Measurements from ENCODE around the gene AURKA.

AURKA gene

DNA sequence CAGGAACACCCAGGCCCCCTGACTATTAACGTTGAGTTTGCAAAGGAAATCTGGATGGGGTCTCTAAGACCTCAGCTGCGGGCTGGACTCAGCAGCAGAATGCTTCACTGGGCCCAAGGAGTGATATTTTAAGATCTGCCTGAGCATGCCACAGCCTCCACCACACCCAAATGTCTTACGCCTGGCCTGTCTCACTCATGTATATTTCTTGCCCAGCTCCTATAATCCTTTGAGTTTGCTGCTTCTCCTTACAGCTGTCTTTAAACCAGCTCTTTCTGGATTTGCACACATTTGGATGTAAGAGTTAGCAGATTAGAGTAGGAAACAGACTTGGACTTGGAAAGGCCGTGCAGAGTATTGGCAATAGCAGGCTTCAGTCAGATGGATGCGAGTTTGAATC is 36.4 kb upstream of the AURKA start:
- H3K27me3 Mint-ChIP-seq: peaks cover 4% of the 10 kb centered on the region
- no peak overlapping the region for H3K4me3 Mint-ChIP-seq
- peak overlapping the region; percentile 50 for H3K27ac Mint-ChIP-seq
- H3K36me3 Mint-ChIP-seq (ENCODE audit: low read depth): peaks cover 58% of the 10 kb centered on the region
- no peaks in the 10 kb centered on the region for H3K9me3 Mint-ChIP-seq
- intact Hi-C loops (cut with micrococcal nuclease): no loop called here
- H3K4me1 Mint-ChIP-seq (ENCODE audit: low read depth): peaks cover 80% of the 10 kb centered on the region

DNA sequence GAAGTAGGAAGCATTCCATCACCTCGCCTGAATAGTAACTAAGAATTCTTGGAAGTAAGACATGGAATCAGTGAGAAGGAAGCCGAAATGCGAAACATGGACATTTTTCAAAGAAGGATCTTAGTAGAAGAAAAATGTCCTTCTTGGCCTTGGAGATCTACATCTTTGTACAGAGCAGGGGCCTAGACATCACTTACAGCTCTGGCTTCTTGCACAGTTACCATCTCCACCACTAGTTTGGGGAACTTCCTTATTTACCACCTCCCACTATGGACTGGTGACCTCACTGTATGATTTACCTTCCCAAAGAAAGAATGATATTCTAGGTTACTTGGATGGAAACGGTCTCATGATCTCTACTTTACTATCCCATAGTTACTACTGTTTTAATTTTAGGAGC is 35.8 kb upstream of the AURKA start:
- no peaks in the 10 kb centered on the region for H3K9me3 Mint-ChIP-seq
- peak overlapping the region; percentile 50 for H3K27ac Mint-ChIP-seq
- H3K36me3 Mint-ChIP-seq (ENCODE audit: low read depth): peaks cover 53% of the 10 kb centered on the region
- H3K4me3 Mint-ChIP-seq: peak overlapping the region; percentile 11
- intact Hi-C loops (cut with micrococcal nuclease): no loop called here
- peaks cover 78% of the 10 kb centered on the region for H3K4me1 Mint-ChIP-seq (ENCODE audit: low read depth)
- H3K27me3 Mint-ChIP-seq: peaks cover 4% of the 10 kb centered on the region

DNA sequence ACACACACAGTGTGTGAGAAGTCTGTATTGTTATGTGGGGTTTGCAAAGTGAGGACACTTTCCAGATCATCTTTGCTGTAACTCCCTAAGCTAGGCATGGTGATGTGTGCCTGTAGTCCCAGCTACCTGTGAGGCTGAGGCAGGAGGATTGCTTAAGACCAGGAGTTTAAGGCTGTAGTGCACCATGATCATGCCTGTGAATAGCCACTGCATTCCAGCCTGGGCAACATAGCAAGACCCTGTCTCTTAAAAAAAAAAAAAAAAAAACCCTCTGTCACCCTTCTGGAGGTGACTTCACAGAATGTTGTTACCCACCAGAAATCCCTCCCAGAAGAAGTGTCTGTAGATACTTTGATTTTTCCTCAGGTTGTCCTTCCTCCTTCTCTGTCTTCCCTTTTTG is 34.9 kb upstream of the AURKA start:
- Mint-ChIP-seq H3K4me1 (ENCODE audit: low read depth) (peaks cover 81% of the 10 kb centered on the region), H3K4me3 (no peak overlapping the region), H3K27me3 (peaks cover 4% of the 10 kb centered on the region), H3K9me3 (no peaks in the 10 kb centered on the region), H3K27ac (peak overlapping the region; percentile 50), H3K36me3 (ENCODE audit: low read depth) (peaks cover 50% of the 10 kb centered on the region)
- intact Hi-C loops (cut with micrococcal nuclease): no loop called here

- H3K4me1 Mint-ChIP-seq (ENCODE audit: low read depth): peaks cover 87% of the 10 kb centered on the region
- no peak overlapping the region for H3K27ac Mint-ChIP-seq
- intact Hi-C loops (cut with micrococcal nuclease): no loop called here
- H3K27me3 Mint-ChIP-seq: peaks cover 4% of the 10 kb centered on the region
- H3K9me3 Mint-ChIP-seq: no peaks in the 10 kb centered on the region
- H3K4me3 Mint-ChIP-seq: no peak overlapping the region
- H3K36me3 Mint-ChIP-seq (ENCODE audit: low read depth): peaks cover 49% of the 10 kb centered on the region
Observed at GRCh38 chr20:56426026-56426425, 34.0 kb upstream of the AURKA start.

DNA sequence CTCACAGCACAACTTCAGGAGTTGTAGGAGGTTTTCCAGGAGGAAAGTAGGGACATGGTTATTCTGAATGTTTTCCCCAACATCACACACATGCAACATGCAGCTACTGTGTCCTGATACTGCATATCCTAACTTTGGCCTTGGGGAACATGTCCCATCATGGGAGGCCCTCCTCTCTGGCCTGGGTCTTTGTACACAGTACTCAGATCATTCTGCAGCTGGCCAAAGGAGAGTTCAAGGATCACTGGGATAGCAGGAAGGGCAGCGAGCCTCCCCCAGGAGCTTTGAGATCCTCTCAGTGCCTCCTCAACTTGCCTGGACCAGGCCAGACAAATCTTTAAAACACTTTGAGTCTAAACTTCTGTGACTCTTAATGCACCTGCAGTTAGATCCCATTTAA is 32.9 kb upstream of the AURKA start:
- Mint-ChIP-seq H3K9me3 (no peaks in the 10 kb centered on the region), H3K27ac (peak overlapping the region; percentile 43), H3K4me1 (ENCODE audit: low read depth) (peaks cover 86% of the 10 kb centered on the region), H3K4me3 (no peak overlapping the region), H3K36me3 (ENCODE audit: low read depth) (peaks cover 44% of the 10 kb centered on the region), H3K27me3 (no peaks in the 10 kb centered on the region)
- intact Hi-C loops (cut with micrococcal nuclease): no loop called here

- H3K27ac Mint-ChIP-seq: no peak overlapping the region
- H3K36me3 Mint-ChIP-seq (ENCODE audit: low read depth): peaks cover 34% of the 10 kb centered on the region
- peaks cover 82% of the 10 kb centered on the region for H3K4me1 Mint-ChIP-seq (ENCODE audit: low read depth)
- no peaks in the 10 kb centered on the region for H3K9me3 Mint-ChIP-seq
- no peaks in the 10 kb centered on the region for H3K27me3 Mint-ChIP-seq
- H3K4me3 Mint-ChIP-seq: no peak overlapping the region
- intact Hi-C loops (cut with micrococcal nuclease): no loop called here
Observed at GRCh38 chr20:56423886-56424285, 31.9 kb upstream of the AURKA start.

- Mint-ChIP-seq H3K27ac (peak overlapping the region; percentile 67), H3K27me3 (no peaks in the 10 kb centered on the region), H3K4me1 (ENCODE audit: low read depth) (peaks cover 82% of the 10 kb centered on the region), H3K9me3 (no peaks in the 10 kb centered on the region), H3K36me3 (ENCODE audit: low read depth) (peaks cover 34% of the 10 kb centered on the region), H3K4me3 (no peak overlapping the region)
- intact Hi-C loops (cut with micrococcal nuclease): no loop called here
Observed at GRCh38 chr20:56423211-56423610, 31.2 kb upstream of the AURKA start.

DNA sequence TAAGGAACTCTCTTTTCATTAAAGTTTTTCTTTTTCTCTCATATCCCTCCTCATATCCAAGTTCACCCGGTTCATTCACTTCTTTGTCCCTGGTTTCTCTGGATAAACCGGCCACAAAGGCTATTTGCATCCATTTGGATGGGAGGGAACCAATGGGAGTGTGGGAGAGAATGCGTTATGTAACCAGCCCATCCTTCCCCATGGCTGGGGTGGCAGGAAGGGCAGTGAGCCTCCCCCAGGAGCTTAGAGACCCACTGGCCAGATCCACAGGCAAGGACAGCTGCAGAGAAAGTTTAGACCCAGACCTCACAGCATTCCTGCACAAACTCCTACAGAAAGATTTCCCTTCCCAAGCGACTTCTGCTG is 30.8 kb upstream of the AURKA start:
- H3K4me1 Mint-ChIP-seq (ENCODE audit: low read depth): peaks cover 82% of the 10 kb centered on the region

DNA sequence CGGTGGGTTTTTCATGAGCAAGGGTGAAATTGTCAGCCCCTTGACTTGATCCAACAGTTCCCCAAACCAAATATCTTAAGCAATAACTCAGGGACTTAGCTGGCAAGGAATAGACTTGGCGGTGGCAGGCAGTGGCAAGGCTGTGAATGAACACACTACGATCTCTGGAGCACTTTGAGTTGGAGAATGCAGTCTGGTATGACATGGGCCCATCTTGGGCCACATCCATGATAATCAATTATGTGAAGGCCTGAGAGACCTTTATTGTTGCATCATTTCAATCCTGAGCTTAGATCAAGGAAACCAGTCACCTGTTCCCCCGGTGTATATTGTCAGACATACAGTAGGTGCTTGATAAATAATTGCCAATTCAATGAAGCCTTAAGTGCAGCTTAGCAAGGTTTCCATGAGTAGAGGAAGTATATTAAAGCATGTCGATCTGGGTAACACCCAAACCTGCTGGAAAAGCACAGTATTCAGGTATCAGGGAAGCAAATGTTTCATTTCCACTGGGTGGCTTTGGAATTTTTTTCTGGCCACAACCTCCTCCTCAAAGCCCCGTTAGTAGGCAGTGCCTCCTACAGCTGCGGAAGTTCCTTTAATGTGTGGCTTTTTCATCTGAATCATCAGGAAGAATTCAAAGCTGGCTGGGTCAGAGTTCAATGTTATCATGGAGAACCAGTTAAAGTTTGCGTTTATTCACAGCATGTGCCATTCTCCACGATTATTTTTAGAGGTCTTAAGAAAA is 30.2 kb upstream of the AURKA start:
- Mint-ChIP-seq H3K27me3 (no peaks in the 10 kb centered on the region), H3K9me3 (no peaks in the 10 kb centered on the region), H3K4me3 (no peak overlapping the region), H3K27ac (peak overlapping the region; percentile 67), H3K4me1 (ENCODE audit: low read depth) (peaks cover 82% of the 10 kb centered on the region), H3K36me3 (ENCODE audit: low read depth) (peaks cover 38% of the 10 kb centered on the region)
- intact Hi-C loops (cut with micrococcal nuclease): no loop called here

More for the DNA sequence above, 30.8 kb upstream of the AURKA start:
- intact Hi-C loops (cut with micrococcal nuclease): no loop called here
- Mint-ChIP-seq H3K27ac (peak overlapping the region; percentile 67), H3K4me3 (no peak overlapping the region), H3K36me3 (ENCODE audit: low read depth) (peaks cover 34% of the 10 kb centered on the region), H3K9me3 (no peaks in the 10 kb centered on the region), H3K27me3 (no peaks in the 10 kb centered on the region)

GRCh38 chr20:56420940-56421688 is 29.1 kb upstream of the AURKA start:
- Mint-ChIP-seq H3K27ac (peak overlapping the region; percentile 67), H3K4me1 (ENCODE audit: low read depth) (peaks cover 83% of the 10 kb centered on the region), H3K4me3 (no peak overlapping the region), H3K9me3 (no peaks in the 10 kb centered on the region), H3K36me3 (ENCODE audit: low read depth) (peaks cover 40% of the 10 kb centered on the region), H3K27me3 (no peaks in the 10 kb centered on the region)
- intact Hi-C loops (cut with micrococcal nuclease): no loop called here

- no peaks in the 10 kb centered on the region for H3K27me3 Mint-ChIP-seq
- H3K36me3 Mint-ChIP-seq (ENCODE audit: low read depth): peaks cover 33% of the 10 kb centered on the region
- H3K4me3 Mint-ChIP-seq: no peak overlapping the region
- intact Hi-C loops (cut with micrococcal nuclease): no loop called here
- H3K4me1 Mint-ChIP-seq (ENCODE audit: low read depth): peaks cover 75% of the 10 kb centered on the region
- no peaks in the 10 kb centered on the region for H3K9me3 Mint-ChIP-seq
- H3K27ac Mint-ChIP-seq: no peak overlapping the region
Observed at GRCh38 chr20:56420028-56420427, 28.0 kb upstream of the AURKA start.

DNA sequence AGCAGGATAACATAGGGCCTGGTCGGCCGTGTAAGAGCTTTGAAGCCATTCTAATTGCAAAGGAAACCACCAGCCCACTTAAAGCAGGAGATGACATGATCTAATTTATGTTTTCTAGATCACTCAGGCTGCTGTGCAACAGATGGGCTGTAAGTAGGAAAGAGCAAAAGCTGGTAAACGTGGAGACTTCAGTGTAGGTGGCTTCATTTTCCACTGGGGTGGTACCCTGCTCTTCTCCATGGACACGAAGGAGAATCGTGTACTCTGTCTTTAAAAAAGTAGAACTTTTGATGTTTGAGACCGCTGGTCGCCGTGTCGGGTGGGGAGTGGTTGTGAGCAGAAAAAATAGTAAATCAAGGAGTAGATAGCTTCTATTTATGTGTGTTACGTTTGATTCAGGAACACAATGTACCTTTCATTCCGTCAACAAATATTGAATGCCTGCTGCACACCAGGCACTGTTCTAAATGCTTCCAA is 26.4 kb upstream of the AURKA start:
- H3K27ac Mint-ChIP-seq: peak overlapping the region; percentile 85
- no peaks in the 10 kb centered on the region for H3K27me3 Mint-ChIP-seq
- intact Hi-C loops (cut with micrococcal nuclease): no loop called here
- no peak overlapping the region for H3K4me3 Mint-ChIP-seq
- no peaks in the 10 kb centered on the region for H3K9me3 Mint-ChIP-seq
- peaks cover 40% of the 10 kb centered on the region for H3K36me3 Mint-ChIP-seq (ENCODE audit: low read depth)
- H3K4me1 Mint-ChIP-seq (ENCODE audit: low read depth): peaks cover 80% of the 10 kb centered on the region

DNA sequence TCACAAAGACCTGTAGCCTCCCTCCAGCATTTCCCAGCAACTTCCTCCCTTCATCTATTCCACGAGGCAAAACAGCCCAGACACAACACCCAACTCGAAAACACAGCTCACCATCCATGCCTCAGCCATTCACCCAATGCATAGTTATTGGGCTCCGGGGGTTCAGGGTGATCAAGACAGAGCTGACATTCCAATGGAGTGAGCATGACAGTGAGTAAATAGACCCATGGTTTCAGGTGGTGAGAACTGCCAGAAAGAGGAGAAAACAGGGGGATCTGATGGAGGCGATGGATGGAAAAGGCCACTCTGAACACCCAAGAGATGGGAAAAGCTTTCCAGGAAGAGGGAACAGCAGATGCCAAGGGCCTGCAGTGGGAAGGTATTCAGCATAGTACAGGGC is 25.9 kb upstream of the AURKA start:
- H3K27ac Mint-ChIP-seq: peak overlapping the region; percentile 85
- intact Hi-C loops (cut with micrococcal nuclease): no loop called here
- H3K36me3 Mint-ChIP-seq (ENCODE audit: low read depth): peaks cover 41% of the 10 kb centered on the region
- H3K27me3 Mint-ChIP-seq: no peaks in the 10 kb centered on the region
- no peaks in the 10 kb centered on the region for H3K9me3 Mint-ChIP-seq
- peaks cover 77% of the 10 kb centered on the region for H3K4me1 Mint-ChIP-seq (ENCODE audit: low read depth)
- H3K4me3 Mint-ChIP-seq: peak overlapping the region; percentile 5

DNA sequence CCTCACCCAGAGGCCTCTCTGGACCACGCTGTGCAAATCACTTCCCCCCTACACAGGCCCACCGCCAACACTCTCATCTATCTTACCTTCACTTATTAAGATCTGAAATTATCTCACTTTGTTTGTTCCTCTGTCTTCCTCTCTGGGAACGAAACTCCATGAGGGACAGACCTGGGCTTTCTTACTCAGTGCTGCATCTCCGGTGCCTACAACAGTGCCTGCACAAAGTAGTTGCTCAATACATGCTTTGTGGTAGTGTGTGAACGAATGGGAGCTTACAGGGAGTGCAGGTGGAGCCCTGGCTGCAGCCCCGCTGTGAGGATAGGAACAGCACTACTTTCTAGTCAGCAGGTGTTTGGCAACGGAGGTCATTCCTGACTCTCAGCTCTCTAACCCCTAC is 25.4 kb upstream of the AURKA start:
- Mint-ChIP-seq H3K4me1 (ENCODE audit: low read depth) (peaks cover 77% of the 10 kb centered on the region), H3K27me3 (no peaks in the 10 kb centered on the region), H3K4me3 (peak overlapping the region; percentile 2), H3K9me3 (no peaks in the 10 kb centered on the region), H3K27ac (peak overlapping the region; percentile 85), H3K36me3 (ENCODE audit: low read depth) (peaks cover 47% of the 10 kb centered on the region)
- intact Hi-C loops (cut with micrococcal nuclease): no loop called here

Data from dendritic cell treated with granulocyte-macrophage colony-stimulating factor and Interleukin-4, amounts not matched to agents 40 ng/mL and 50 ng/mL, for 4 days (primary cell).